Nephron (organoid): ENCODE data around the gene NFAM1.

Source experiments
- H3K27ac Mint-ChIP-seq, 3 experiments: 2 replicates each; pipeline ENCODE4 v1.8.0; 2020; ENCODE audit warnings: mixed read lengths in 3 of 3, mild to moderate bottlenecking in 2 of 3, moderate library complexity in 1 of 3
- H3K27me3 Mint-ChIP-seq: 2 replicates; pipeline ENCODE4 v1.8.0; 2021; ENCODE audit warnings: low read depth, mild to moderate bottlenecking, moderate library complexity, mixed read lengths
- H3K36me3 Mint-ChIP-seq: 2 replicates; pipeline ENCODE4 v1.8.0; 2020; ENCODE audit warnings: low read depth, mixed read lengths
- H3K4me1 Mint-ChIP-seq: 2 replicates; pipeline ENCODE4 v1.8.0; 2020; ENCODE audit warnings: mixed read lengths
- H3K4me3 Mint-ChIP-seq, 3 experiments: 2 replicates each; pipeline ENCODE4 v1.8.0; 2020; ENCODE audit warnings: mild to moderate bottlenecking in 3 of 3, mixed read lengths in 3 of 3, moderate library complexity in 2 of 3
- H3K9me3 Mint-ChIP-seq: 2 replicates; pipeline ENCODE4 v1.8.0; 2020; ENCODE audit warnings: mixed read lengths
- TF ChIP-seq, protein P1 (sequence below), 3 experiments: fragments of 200-600 bp; sonication (generic); IDR thresholded peaks; one replicate each; pipeline ENCODE4 v1.5.0; 2021; ENCODE audit warnings: antibody characterized with exemption in 3 of 3; ENCODE audit not compliant: unreplicated experiment in 3 of 3

NFAM1 gene

GRCh38 chr22:42470366-42471082, 38.3 kb upstream of the NFAM1 start:
- H3K27me3 Mint-ChIP-seq = peaks cover 15% of the 10 kb centered on the region
- H3K4me3 Mint-ChIP-seq = no peak overlapping the region
- H3K4me1 Mint-ChIP-seq = no peaks in the 10 kb centered on the region
- peak overlapping the region; percentile 66 to 77 (median 67) for H3K27ac Mint-ChIP-seq
- TF ChIP-seq, protein P1, sequence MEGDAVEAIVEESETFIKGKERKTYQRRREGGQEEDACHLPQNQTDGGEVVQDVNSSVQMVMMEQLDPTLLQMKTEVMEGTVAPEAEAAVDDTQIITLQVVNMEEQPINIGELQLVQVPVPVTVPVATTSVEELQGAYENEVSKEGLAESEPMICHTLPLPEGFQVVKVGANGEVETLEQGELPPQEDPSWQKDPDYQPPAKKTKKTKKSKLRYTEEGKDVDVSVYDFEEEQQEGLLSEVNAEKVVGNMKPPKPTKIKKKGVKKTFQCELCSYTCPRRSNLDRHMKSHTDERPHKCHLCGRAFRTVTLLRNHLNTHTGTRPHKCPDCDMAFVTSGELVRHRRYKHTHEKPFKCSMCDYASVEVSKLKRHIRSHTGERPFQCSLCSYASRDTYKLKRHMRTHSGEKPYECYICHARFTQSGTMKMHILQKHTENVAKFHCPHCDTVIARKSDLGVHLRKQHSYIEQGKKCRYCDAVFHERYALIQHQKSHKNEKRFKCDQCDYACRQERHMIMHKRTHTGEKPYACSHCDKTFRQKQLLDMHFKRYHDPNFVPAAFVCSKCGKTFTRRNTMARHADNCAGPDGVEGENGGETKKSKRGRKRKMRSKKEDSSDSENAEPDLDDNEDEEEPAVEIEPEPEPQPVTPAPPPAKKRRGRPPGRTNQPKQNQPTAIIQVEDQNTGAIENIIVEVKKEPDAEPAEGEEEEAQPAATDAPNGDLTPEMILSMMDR (IDR thresholded peaks at IDR 0.05; ENCODE audit: unreplicated experiment in 3 of 3) = no peak
- H3K36me3 Mint-ChIP-seq = no peaks in the 10 kb centered on the region
- no peaks in the 10 kb centered on the region for H3K9me3 Mint-ChIP-seq

DNA sequence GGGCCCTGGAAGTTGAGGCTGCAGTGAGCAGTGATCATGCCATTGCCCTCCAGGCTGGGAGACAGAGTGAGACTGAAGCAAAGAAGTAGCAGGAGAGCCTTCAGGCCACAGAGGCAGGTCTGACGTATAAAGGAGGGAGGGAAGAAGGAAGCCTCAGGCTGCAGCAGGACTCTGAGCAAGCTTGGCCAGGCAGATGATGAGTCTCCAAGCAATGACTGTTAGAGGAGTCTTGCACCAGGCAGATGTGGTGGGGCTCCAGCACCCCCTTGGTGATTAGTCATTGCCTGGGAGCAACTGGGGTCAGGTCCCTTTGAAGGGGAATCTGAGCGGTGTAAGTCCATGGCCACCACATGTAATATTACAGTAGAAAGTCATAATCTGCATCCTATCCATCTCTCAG, 36.6 kb upstream of the NFAM1 start:
- no peaks in the 10 kb centered on the region for H3K4me1 Mint-ChIP-seq
- TF ChIP-seq, protein P1 (IDR thresholded peaks at IDR 0.05; ENCODE audit: unreplicated experiment in 3 of 3) = no peak

GRCh38 chr22:42462016-42462415, 29.8 kb upstream of the NFAM1 start:
- H3K9me3 Mint-ChIP-seq = peaks cover 6% of the 10 kb centered on the region
- no peak overlapping the region for H3K4me3 Mint-ChIP-seq
- H3K27me3 Mint-ChIP-seq = peaks cover 25% of the 10 kb centered on the region
- TF ChIP-seq, protein P1 (IDR thresholded peaks at IDR 0.05; ENCODE audit: unreplicated experiment in 3 of 3) = no peak
- H3K4me1 Mint-ChIP-seq = no peaks in the 10 kb centered on the region
- no peak overlapping the region for H3K27ac Mint-ChIP-seq
- no peaks in the 10 kb centered on the region for H3K36me3 Mint-ChIP-seq

More for the DNA sequence above, 36.6 kb upstream of the NFAM1 start:
- H3K27ac Mint-ChIP-seq = no peak overlapping the region
- peaks cover 3% of the 10 kb centered on the region for H3K9me3 Mint-ChIP-seq
- no peaks in the 10 kb centered on the region for H3K36me3 Mint-ChIP-seq
- peaks cover 15% of the 10 kb centered on the region for H3K27me3 Mint-ChIP-seq
- no peak overlapping the region for H3K4me3 Mint-ChIP-seq

- TF ChIP-seq, protein P1 (IDR thresholded peaks at IDR 0.05; ENCODE audit: unreplicated experiment in 3 of 3) = no peak
- no peak overlapping the region for H3K27ac Mint-ChIP-seq
- H3K36me3 Mint-ChIP-seq = no peaks in the 10 kb centered on the region
- no peak overlapping the region for H3K4me3 Mint-ChIP-seq
- no peaks in the 10 kb centered on the region for H3K4me1 Mint-ChIP-seq
- H3K9me3 Mint-ChIP-seq = peaks cover 6% of the 10 kb centered on the region
- peaks cover 25% of the 10 kb centered on the region for H3K27me3 Mint-ChIP-seq
Observed at GRCh38 chr22:42461511-42461910, 29.3 kb upstream of the NFAM1 start.

DNA sequence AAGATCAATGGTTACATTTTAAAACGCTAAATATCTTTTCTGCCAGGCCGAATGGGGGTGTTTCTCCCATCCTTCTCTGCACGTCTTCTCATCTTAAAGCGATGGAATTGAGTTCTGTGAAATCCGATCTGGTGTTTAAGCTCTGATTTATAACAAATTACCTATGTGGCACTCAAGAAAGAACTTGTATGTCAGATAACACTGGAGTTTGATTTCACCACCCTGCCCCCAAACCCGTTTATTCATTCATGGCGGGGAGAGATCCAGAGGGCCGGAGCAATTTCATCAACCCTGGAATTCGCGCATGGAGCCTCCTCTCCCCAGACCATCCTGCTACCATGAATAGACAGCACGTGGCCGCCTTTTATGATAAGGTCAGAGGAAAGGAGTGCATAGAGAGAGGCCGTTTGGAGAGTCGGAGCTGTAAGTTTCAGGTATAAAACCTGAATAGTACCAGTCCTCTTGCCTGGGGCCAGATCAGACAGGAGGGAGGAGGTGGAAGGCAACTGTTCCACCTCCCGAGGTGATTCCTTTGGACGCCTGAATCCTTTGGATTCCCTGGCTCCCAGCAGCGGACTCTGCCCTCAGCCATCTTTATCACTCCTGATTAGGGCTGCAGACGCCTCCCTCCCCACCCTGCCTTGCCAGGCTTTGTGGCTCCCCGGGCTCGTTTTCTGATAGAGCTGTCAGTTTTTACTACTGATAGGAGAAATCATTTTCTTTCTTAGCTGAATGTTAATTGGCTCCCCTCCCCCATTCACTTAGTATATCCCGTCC, 27.3 kb upstream of the NFAM1 start:
- peaks cover 25% of the 10 kb centered on the region for H3K27me3 Mint-ChIP-seq
- TF ChIP-seq, protein P1 (IDR thresholded peaks at IDR 0.05; ENCODE audit: unreplicated experiment in 3 of 3) = no peak
- H3K27ac Mint-ChIP-seq = no peak overlapping the region
- no peaks in the 10 kb centered on the region for H3K36me3 Mint-ChIP-seq
- H3K9me3 Mint-ChIP-seq = peaks cover 4% of the 10 kb centered on the region
- H3K4me3 Mint-ChIP-seq = no peak overlapping the region
- no peaks in the 10 kb centered on the region for H3K4me1 Mint-ChIP-seq
